OCI-LY7 (cell line): ENCODE results near the gene HSPA4L. TPM values are rescaled to one million over a fixed set of nuclear protein-coding genes. Genes with fewer than 3 reads are reported as not detected.

ENCODE experiments used
- BruUV-seq: library from RNA; stranded (reverse); fragments of 400-500 nt; replicated peaks from 2 replicates; lab custom pipeline; 2021; lab: Mats Ljungman, UMichigan
- CTCF ChIA-PET: fragments of 300-600 bp; sonication (Branson Sonifier 250); formaldehyde crosslinking; loops from one replicate; lab custom pipeline; 2022; ENCODE audit warnings: antibody characterized with exemption; ENCODE audit not compliant: unreplicated experiment; lab: Charles Lee
- POLR2A ChIA-PET: fragments of 300-600 bp; sonication (Branson Sonifier 250); formaldehyde crosslinking; loops from one replicate; lab custom pipeline; 2022; ENCODE audit warnings: antibody characterized with exemption; lab: Charles Lee
- DNase-seq: peaks from one replicate; pipeline ENCODE4 v3.0.0-alpha.2; 2015; ENCODE audit warnings: low spot score
- H2AFZ ChIP-seq: fragments of 200-600 bp; sonication (generic), shearing (Covaris generic); 2 replicates; pipeline ENCODE4 v1.6.1; 2014; ENCODE audit warnings: mild to moderate bottlenecking, antibody characterized with exemption, low read length, moderate library complexity
- H3K27ac ChIP-seq: fragments of 200-600 bp; sonication (generic); 2 replicates; pipeline ENCODE4 v1.5.1; 2014; ENCODE audit warnings: mixed run types, low read depth, mild to moderate bottlenecking, moderate library complexity, low read length, inconsistent platforms; ENCODE audit not compliant: poor library complexity, severe bottlenecking
- H3K36me3 ChIP-seq: fragments of 200-600 bp; sonication (generic); 2 replicates; pipeline ENCODE4 v1.6.1; 2014; ENCODE audit warnings: mild to moderate bottlenecking, antibody characterized with exemption, low read length, moderate library complexity, mixed read lengths; ENCODE audit not compliant: insufficient read depth
- H3K4me1 ChIP-seq: fragments of 200-600 bp; sonication (generic); 2 replicates; pipeline ENCODE4 v1.5.1; 2014; ENCODE audit warnings: mild to moderate bottlenecking, low read length; ENCODE audit not compliant: insufficient read depth, poor library complexity, severe bottlenecking
- H3K4me2 ChIP-seq: fragments of 200-600 bp; sonication (generic); 2 replicates; pipeline ENCODE4 v1.6.1; 2014; ENCODE audit warnings: mild to moderate bottlenecking, low read length
- H3K4me3 ChIP-seq: fragments of 200-600 bp; sonication (generic); 2 replicates; pipeline ENCODE4 v1.5.1; 2014; ENCODE audit warnings: mild to moderate bottlenecking, low read depth, low read length; ENCODE audit not compliant: poor library complexity, severe bottlenecking
- H3K79me2 ChIP-seq: fragments of 200-600 bp; sonication (generic); 2 replicates; pipeline ENCODE4 v1.6.1; 2016; ENCODE audit warnings: low read depth, mild to moderate bottlenecking, low read length, moderate library complexity, mixed read lengths; ENCODE audit not compliant: insufficient read depth
- H3K9me2 ChIP-seq: fragments of 200-600 bp; sonication (generic); 2 replicates; pipeline ENCODE4 v1.6.1; 2016; ENCODE audit warnings: mild to moderate bottlenecking, low read length, mixed read lengths; ENCODE audit not compliant: insufficient read depth
- H3K9me3 ChIP-seq: fragments of 200-600 bp; sonication (generic); 2 replicates; pipeline ENCODE4 v1.6.1; 2014; ENCODE audit warnings: mild to moderate bottlenecking, mixed run types, low read length, mixed read lengths
- H4K20me1 ChIP-seq: fragments of 200-600 bp; sonication (generic); 2 replicates; pipeline ENCODE4 v1.6.1; 2014; ENCODE audit warnings: mild to moderate bottlenecking, antibody characterized with exemption, low read length, moderate library complexity, mixed read lengths; ENCODE audit not compliant: insufficient read depth
- EZH2phosphoT487 ChIP-seq: fragments of 200-600 bp; sonication (generic); IDR thresholded peaks from 2 replicates; pipeline ENCODE4 v1.6.1; 2018; ENCODE audit warnings: low read depth, borderline replicate concordance, mild to moderate bottlenecking, mixed run types, antibody characterized with exemption, low read length, moderate library complexity, mixed read lengths
- intact Hi-C: fragments of 100-400 bp; cut with micrococcal nuclease; formaldehyde crosslinking; loops from one replicate; pipeline ENCODE4 v1.10.0; 2022; ENCODE audit not compliant: unreplicated experiment
- total RNA-seq, 2 experiments: library from RNA; depleted of rRNA in 1 of 2; stranded (reverse); fragments of >200 nt in 1 of 2; shearing (Covaris generic) in 1 of 2; gene quantifications; 2 replicates each; pipeline ENCODE4 v1.2.3, GENCODE V29; 2014 to 2022
- TF ChIP-seq, protein P1 (sequence below): fragments of 200-600 bp; sonication (generic); conservative IDR thresholded peaks from 2 replicates; pipeline ENCODE4 v1.5.1; 2014; ENCODE audit warnings: mild to moderate bottlenecking, antibody characterized with exemption, low read length, moderate library complexity, mixed read lengths

HSPA4L gene
- total RNA-seq, 2 experiments from 2014 or later = not detected

DNA sequence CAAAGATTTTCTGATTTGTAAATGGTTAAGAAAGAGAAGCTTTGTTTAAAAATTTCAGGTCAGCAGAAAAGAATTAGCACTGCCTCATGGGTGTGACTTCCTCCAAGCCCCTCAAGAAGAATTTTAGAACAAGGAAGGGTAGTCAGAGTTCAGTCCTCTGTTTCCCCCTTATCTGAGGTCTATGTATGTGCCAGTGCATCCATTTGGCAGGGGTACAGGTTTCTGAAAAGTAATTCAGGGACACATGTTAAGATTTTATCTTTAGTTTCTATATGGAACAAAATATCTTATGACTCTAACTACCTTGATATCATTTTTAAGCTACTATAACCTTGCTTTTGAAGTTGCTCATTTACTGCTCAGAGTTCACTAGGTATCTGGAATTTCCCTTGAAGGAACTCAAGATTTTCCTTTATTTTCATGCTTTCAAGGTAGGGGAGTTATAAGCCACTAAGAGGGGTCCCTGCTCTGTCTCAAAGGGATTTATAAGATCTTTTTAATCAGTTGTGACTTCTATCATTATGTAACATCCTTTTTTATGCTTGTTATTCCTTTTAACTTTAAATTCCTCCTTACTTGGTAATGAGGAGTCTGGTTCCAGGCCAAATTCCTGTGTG is 74.2 kb downstream of the HSPA4L start:
- Histone ChIP-seq H3K79me2 (no peaks in the 10 kb centered on the region), H3K4me3 (no peak overlapping the region), H3K4me1 (peaks cover 6% of the 10 kb centered on the region), H3K4me2 (no peak overlapping the region), H4K20me1 (no peaks in the 10 kb centered on the region), H3K9me3 (peaks cover 12% of the 10 kb centered on the region; the same call in 1 of the 2 replicates), H3K27ac (no peak overlapping the region), H2AFZ (no peak overlapping the region), H3K9me2 (peaks cover 3% of the 10 kb centered on the region; the same call in 1 of the 2 replicates), H3K36me3 (no peaks in the 10 kb centered on the region)
- no peak for DNase-seq
- CTCF ChIA-PET = no interaction called here
- BruUV-seq = no TSS peak
- POLR2A ChIA-PET = interaction anchor here (0.6 to 1.2 kb wide), 3 partner anchors 9 to 121 kb away, joined by 3 read pairs; no protein-coding TSS in a partner anchor
- intact Hi-C loops = no loop called here
- TF ChIP-seq, protein P1, sequence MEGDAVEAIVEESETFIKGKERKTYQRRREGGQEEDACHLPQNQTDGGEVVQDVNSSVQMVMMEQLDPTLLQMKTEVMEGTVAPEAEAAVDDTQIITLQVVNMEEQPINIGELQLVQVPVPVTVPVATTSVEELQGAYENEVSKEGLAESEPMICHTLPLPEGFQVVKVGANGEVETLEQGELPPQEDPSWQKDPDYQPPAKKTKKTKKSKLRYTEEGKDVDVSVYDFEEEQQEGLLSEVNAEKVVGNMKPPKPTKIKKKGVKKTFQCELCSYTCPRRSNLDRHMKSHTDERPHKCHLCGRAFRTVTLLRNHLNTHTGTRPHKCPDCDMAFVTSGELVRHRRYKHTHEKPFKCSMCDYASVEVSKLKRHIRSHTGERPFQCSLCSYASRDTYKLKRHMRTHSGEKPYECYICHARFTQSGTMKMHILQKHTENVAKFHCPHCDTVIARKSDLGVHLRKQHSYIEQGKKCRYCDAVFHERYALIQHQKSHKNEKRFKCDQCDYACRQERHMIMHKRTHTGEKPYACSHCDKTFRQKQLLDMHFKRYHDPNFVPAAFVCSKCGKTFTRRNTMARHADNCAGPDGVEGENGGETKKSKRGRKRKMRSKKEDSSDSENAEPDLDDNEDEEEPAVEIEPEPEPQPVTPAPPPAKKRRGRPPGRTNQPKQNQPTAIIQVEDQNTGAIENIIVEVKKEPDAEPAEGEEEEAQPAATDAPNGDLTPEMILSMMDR = no peak

DNA sequence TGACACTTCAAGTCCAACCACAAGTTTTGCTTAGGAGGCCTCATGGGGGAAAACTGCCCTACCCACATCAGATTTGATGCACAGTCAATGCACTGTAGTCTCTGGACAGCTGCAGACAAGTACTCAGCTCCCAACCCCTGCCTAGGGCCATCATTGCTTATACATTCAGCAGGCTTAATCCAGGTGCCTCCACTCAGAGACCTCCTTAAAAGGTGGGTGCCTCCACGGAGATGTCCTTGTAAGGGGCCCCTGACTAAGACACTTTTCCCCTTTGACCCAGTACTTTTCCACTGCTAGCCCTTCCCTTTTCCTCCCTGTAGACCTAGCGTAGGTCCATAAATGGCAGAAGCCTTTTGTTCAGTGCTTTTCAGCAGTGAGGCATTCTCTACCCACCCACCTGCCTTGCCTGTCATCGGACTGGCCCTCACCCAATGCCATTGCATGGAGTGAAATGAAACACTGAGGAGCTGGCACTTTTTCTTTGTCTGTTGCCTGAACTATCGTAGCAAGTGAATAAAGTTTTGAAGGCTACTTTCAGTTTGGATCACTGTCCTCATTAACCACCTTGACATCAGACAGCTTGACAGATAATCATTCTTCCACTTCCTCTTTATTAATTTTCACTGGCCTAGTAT is 74.8 kb downstream of the HSPA4L start:
- H3K27ac ChIP-seq = no peak overlapping the region
- no peaks in the 10 kb centered on the region for H3K79me2 ChIP-seq
- no peak overlapping the region for H3K4me2 ChIP-seq
- DNase-seq = no peak
- intact Hi-C loops = no loop called here
- POLR2A ChIA-PET = interaction anchor here (0.7 to 1.4 kb wide), 4 partner anchors 17 to 120 kb away, joined by 3 read pairs; no protein-coding TSS in a partner anchor
- peaks cover 3% of the 10 kb centered on the region; the same call in 1 of the 2 replicates for H3K9me2 ChIP-seq
- no peak overlapping the region for H3K4me3 ChIP-seq
- H2AFZ ChIP-seq = no peak overlapping the region
- H4K20me1 ChIP-seq = no peaks in the 10 kb centered on the region
- H3K4me1 ChIP-seq = peaks cover 6% of the 10 kb centered on the region
- peaks cover 12% of the 10 kb centered on the region; the same call in 1 of the 2 replicates for H3K9me3 ChIP-seq
- H3K36me3 ChIP-seq = no peaks in the 10 kb centered on the region
- CTCF ChIA-PET = interaction anchor here (0.6 kb wide), 1 partner anchor 1345 kb away, joined by 3 read pairs; no protein-coding TSS in a partner anchor
- TF ChIP-seq EZH2phosphoT487 = no peak
- TF ChIP-seq, protein P1 = no peak
- BruUV-seq = no TSS peak
